Activated T-helper 1 cell treated with anti-CD3 and anti-CD28 coated beads, Interleukin-2, amount 50 U/mL, for 16 hours (primary cell): ENCODE results near the gene IQCN.
A peak's percentile ranks its signal among the peaks of the same experiment; 100 is the strongest.

ENCODE experiments used
- DNase-seq, 2 donors: peaks; one replicate each; pipeline ENCODE4 v3.0.0-alpha.2; 2020; ENCODE audit warnings: low read depth in 1 of 2, low spot score in 1 of 2

Gene IQCN

GRCh38 chr19:18264971-18265540 is 9.2 kb downstream of the IQCN start:
- no peak for DNase-seq

- no peak for DNase-seq
These were observed 10.0 kb downstream of the IQCN start for GRCh38 chr19:18264137-18264854.

GRCh38 chr19:18263324-18264136 is 10.7 kb downstream of the IQCN start:
- DNase-seq = no peak

- DNase-seq = no peak
These were observed 11.3 kb downstream of the IQCN start for GRCh38 chr19:18262917-18263316.

- DNase-seq = no peak
These were observed 12.1 kb downstream of the IQCN start for GRCh38 chr19:18262144-18262543.

- DNase-seq = no peak
These were observed 12.8 kb downstream of the IQCN start for GRCh38 chr19:18261474-18261873.

- no peak for DNase-seq
These were observed 14.4 kb downstream of the IQCN start for GRCh38 chr19:18259893-18260292.

- DNase-seq = no peak
These were observed 16.5 kb downstream of the IQCN start for GRCh38 chr19:18257503-18258470.

GRCh38 chr19:18254546-18255503 is 19.4 kb downstream of the IQCN start:
- no peak for DNase-seq

GRCh38 chr19:18253716-18254115 is 20.5 kb downstream of the IQCN start:
- DNase-seq = no peak

- DNase-seq = no peak
These were observed 21.1 kb downstream of the IQCN start for GRCh38 chr19:18253130-18253529.

GRCh38 chr19:18252370-18252717 is 21.9 kb downstream of the IQCN start:
- no peak for DNase-seq

GRCh38 chr19:18251587-18252369 is 22.5 kb downstream of the IQCN start:
- peak; percentile 68 to 81 for DNase-seq

- no peak for DNase-seq
These were observed 24.4 kb downstream of the IQCN start for GRCh38 chr19:18249834-18250233.

GRCh38 chr19:18245297-18245696 is 29.0 kb downstream of the IQCN start:
- DNase-seq = no peak

GRCh38 chr19:18239303-18239702 is 34.9 kb downstream of the IQCN start:
- no peak for DNase-seq

GRCh38 chr19:18234194-18234593 is 40.1 kb downstream of the IQCN start:
- DNase-seq = no peak

GRCh38 chr19:18233224-18233825 is 40.9 kb downstream of the IQCN start:
- DNase-seq = peak in 1 of 2 donors; percentile 11
